HuH-7.5 (cell line): ENCODE results near the gene HOXA6.

Experiments
- DNase-seq: peaks from one replicate; pipeline ENCODE4 v3.0.0; 2011; ENCODE audit warnings: low spot score

HOXA6 gene

DNA sequence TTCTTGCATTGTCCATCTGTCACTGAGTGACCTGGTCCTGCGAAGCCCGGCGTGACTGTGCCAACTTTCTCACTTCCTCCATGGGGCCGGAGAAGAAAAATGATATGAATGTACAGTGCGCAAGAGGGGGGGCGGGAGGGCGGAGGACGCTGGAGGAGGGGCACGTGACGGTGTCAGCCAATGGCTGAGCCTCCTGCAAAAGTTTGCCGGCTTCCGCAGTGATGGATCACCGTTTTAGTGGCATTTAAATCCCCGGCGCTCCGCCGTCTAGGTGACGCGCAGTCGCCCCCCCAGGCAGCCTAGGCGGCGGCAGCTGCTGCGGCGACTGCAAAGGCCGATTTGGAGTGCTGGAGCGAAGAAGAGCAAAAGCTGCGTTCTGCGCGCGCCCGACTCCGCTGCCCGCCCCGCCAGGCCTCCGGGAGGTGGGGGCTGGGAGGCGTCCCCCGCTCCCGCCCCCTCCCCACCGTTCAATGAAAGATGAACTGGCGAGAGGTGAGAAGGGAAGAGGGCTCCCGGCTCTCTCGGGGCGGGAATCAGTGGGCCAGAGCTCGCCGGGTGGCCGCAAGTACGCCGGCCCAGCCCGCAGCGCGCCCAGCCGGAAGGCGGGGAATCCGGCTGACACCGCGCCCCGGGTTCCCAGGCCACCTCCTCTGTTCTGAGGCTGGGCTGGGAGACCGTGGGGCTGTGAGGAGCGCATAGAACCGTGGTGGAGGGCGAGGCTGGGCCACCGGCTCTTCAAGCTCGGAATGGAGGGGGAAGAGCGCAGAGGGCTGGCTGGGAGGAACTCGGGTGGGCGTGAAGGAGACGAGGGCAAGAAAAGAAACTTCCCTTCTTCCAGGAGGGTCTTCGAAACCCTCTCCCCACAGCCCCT lies 51.4 kb downstream of the HOXA6 start, which contains the start of gene HOXA1:
TSS of gene HOXA1 (minus strand) at position 104 of the 871 bp plus-strand sequence. CDS start at position 16, 88 bp downstream.
- DNase-seq: peak; percentile 95
